Mammary epithelial cell (primary cell): ENCODE results near the gene WAC.

ENCODE experiments used
- EZH2 ChIP-seq: IDR thresholded peaks from 2 replicates; pipeline ENCODE4 v1.6.1; 2012; ENCODE audit warnings: low read length, inconsistent platforms, borderline replicate concordance
- TF ChIP-seq, protein P1 (sequence below), 2 donors: IDR thresholded peaks in 1 of 2; conservative IDR thresholded peaks in 1 of 2; 2 replicates each; pipeline ENCODE4 v1.5.1; 2011 to 2012; ENCODE audit warnings: inconsistent platforms in 2 of 2, low read length in 2 of 2, mild to moderate bottlenecking in 2 of 2, control low read depth in 1 of 2, low read depth in 1 of 2; ENCODE audit not compliant: insufficient read depth in 1 of 2; ENCODE audit errors: extremely low read depth in 1 of 2

DNA sequence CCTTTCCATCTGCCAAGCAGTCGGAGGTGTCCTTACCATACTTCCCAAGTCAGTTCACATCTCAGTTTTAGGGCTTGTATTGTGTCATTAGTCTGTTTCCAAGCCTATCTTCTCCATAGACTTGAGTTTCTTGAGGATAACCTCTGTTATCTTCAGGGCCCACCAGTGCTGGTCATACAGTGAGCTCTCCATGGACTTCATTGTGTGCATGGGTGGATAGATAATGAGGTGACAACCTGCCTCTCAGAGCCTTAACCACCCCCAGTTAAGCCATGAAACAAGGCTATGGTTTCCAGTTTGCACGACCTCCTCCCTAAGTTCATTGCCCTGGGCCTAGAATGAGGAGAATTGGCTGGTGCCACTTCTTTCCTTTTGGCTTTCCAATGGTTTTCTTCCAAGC is 38.5 kb upstream of the WAC start:
- TF ChIP-seq, protein P1, sequence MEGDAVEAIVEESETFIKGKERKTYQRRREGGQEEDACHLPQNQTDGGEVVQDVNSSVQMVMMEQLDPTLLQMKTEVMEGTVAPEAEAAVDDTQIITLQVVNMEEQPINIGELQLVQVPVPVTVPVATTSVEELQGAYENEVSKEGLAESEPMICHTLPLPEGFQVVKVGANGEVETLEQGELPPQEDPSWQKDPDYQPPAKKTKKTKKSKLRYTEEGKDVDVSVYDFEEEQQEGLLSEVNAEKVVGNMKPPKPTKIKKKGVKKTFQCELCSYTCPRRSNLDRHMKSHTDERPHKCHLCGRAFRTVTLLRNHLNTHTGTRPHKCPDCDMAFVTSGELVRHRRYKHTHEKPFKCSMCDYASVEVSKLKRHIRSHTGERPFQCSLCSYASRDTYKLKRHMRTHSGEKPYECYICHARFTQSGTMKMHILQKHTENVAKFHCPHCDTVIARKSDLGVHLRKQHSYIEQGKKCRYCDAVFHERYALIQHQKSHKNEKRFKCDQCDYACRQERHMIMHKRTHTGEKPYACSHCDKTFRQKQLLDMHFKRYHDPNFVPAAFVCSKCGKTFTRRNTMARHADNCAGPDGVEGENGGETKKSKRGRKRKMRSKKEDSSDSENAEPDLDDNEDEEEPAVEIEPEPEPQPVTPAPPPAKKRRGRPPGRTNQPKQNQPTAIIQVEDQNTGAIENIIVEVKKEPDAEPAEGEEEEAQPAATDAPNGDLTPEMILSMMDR (conservative IDR thresholded peaks at IDR 0.05 in 1 of 2, IDR thresholded peaks at IDR 0.05 in 1 of 2; ENCODE audit: extremely low read depth in 1 of 2, insufficient read depth in 1 of 2, low read depth in 1 of 2, low read length in 2 of 2) = no peak
- TF ChIP-seq EZH2 = no peak
